Mesothelial cell of epicardium (in vitro differentiated cells): Measurements from ENCODE around the gene SSH2. TPM values are rescaled to one million over a fixed set of nuclear protein-coding genes. Genes with fewer than 3 reads are reported as not detected.

ENCODE experiments used
- DNase-seq, 2 experiments: peaks; one replicate each; pipeline ENCODE4 v3.0.0; 2021; ENCODE audit warnings: low spot score in 2 of 2; ENCODE audit not compliant: unreplicated experiment in 2 of 2
- H3K27ac Mint-ChIP-seq: 2 replicates; pipeline ENCODE4 v1.8.0; 2021; ENCODE audit warnings: mixed read lengths
- H3K27me3 Mint-ChIP-seq: 2 replicates; pipeline ENCODE4 v1.8.0; 2021; ENCODE audit warnings: low read depth, mixed read lengths
- H3K36me3 Mint-ChIP-seq: 2 replicates; pipeline ENCODE4 v1.8.0; 2021; ENCODE audit warnings: mixed read lengths
- H3K4me1 Mint-ChIP-seq: 2 replicates; pipeline ENCODE4 v1.8.0; 2021; ENCODE audit warnings: mixed read lengths
- H3K4me3 Mint-ChIP-seq: 2 replicates; pipeline ENCODE4 v1.8.0; 2021; ENCODE audit warnings: mild to moderate bottlenecking, moderate library complexity, mixed read lengths
- H3K9me3 Mint-ChIP-seq: 2 replicates; pipeline ENCODE4 v1.8.0; 2021; ENCODE audit warnings: mixed read lengths
- CTCF ChIP-seq: fragments of 200-600 bp; sonication (generic); IDR thresholded peaks from one replicate; pipeline ENCODE4 v1.5.0; 2021; ENCODE audit warnings: antibody characterized with exemption; ENCODE audit not compliant: unreplicated experiment
- total RNA-seq: library from RNA; stranded (reverse); gene quantifications from 3 replicates; pipeline ENCODE4 v1.2.1, GENCODE V29; 2021

SSH2 gene
- total RNA-seq, 1 donor from 2014 or later, result 23.7 TPM

- Mint-ChIP-seq H3K4me3 (no peak overlapping the region), H3K36me3 (peaks cover 6% of the 10 kb centered on the region), H3K27me3 (no peaks in the 10 kb centered on the region), H3K9me3 (no peaks in the 10 kb centered on the region), H3K27ac (no peak overlapping the region), H3K4me1 (peaks cover 13% of the 10 kb centered on the region)
- no peak for DNase-seq
- TF ChIP-seq CTCF, result no peak
Measured at GRCh38 chr17:29706045-29706431, 224.0 kb downstream of the SSH2 start.

DNA sequence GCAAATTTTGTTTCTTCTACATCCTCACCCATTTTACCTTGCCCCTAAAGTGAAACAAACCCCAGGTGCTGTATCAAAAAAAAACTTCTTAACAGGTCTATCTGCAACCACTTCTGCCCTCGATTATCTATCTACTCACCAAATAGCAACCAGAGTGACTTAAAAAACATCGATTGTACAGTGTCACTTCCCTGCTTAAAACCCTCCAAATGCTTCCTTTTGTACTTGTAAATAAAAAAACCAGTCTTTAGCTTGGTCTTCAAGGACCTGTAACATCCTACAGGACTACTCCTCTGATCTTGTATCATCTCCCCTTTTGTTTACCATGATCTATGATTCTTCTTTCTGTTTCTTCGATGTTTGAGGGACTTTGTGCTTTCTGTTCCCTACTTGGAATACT, 224.6 kb downstream of the SSH2 start:
- H3K4me3 Mint-ChIP-seq, result no peak overlapping the region
- no peak overlapping the region for H3K27ac Mint-ChIP-seq
- no peak for TF ChIP-seq CTCF

GRCh38 chr17:29699283-29699682, 230.7 kb downstream of the SSH2 start:
- peak overlapping the region; percentile 83 for H3K27ac Mint-ChIP-seq
- DNase-seq, result no peak

More for the DNA sequence above, 224.6 kb downstream of the SSH2 start:
- H3K4me1 Mint-ChIP-seq, result peaks cover 7% of the 10 kb centered on the region
- H3K9me3 Mint-ChIP-seq, result no peaks in the 10 kb centered on the region
- DNase-seq, result no peak
- H3K36me3 Mint-ChIP-seq, result peaks cover 8% of the 10 kb centered on the region
- H3K27me3 Mint-ChIP-seq, result no peaks in the 10 kb centered on the region

GRCh38 chr17:29698837-29699236, 231.2 kb downstream of the SSH2 start:
- H3K36me3 Mint-ChIP-seq, result peaks cover 8% of the 10 kb centered on the region
- H3K9me3 Mint-ChIP-seq, result no peaks in the 10 kb centered on the region
- H3K4me3 Mint-ChIP-seq, result no peak overlapping the region
- H3K27me3 Mint-ChIP-seq, result no peaks in the 10 kb centered on the region
- no peak for DNase-seq
- H3K4me1 Mint-ChIP-seq, result peaks cover 7% of the 10 kb centered on the region
- TF ChIP-seq CTCF, result no peak
- H3K27ac Mint-ChIP-seq, result peak overlapping the region; percentile 83

More at GRCh38 chr17:29699283-29699682, 230.7 kb downstream of the SSH2 start:
- Mint-ChIP-seq H3K36me3 (peaks cover 8% of the 10 kb centered on the region), H3K9me3 (no peaks in the 10 kb centered on the region), H3K27me3 (no peaks in the 10 kb centered on the region), H3K4me1 (peaks cover 4% of the 10 kb centered on the region), H3K4me3 (no peak overlapping the region)
- no peak for TF ChIP-seq CTCF

DNA sequence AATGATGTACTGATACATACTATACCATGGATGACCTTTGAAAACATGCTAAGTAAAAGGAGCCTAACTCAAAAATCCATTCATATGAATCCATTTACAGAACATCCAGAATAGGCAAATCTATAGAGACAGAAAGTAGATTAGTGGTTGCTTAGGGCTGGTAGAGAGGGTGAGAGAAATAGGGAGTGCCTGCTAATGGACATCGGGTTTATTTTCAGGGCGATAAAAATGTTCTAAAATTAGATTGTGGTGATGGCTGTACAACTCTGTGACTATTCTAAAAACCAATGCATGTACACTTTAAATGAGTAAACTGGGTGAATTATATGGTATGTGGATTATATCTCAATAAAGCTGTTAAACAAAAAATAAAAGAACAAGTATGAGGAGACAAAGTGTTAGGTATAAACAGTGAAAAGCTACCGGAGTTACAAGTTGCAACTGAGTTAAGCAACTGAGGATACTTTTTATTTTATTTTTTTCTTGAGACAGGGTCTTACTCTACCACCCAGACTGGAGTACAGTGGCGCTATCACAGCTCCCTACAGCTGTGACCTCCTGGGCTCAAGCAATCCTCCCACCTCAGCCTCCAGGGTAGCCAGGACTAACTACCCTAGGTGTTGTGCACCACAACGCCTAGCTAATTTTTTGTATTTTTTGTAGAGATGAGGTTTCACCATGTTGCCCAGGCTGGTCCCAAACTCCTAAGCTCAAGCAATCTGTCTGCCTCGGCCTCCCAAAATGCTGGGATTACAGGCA, 231.8 kb downstream of the SSH2 start:
- Mint-ChIP-seq H3K4me3 (no peak overlapping the region), H3K4me1 (peaks cover 9% of the 10 kb centered on the region)

More for the DNA sequence above, 231.8 kb downstream of the SSH2 start:
- H3K9me3 Mint-ChIP-seq, result no peaks in the 10 kb centered on the region
- peaks cover 8% of the 10 kb centered on the region for H3K36me3 Mint-ChIP-seq
- no peak for DNase-seq
- TF ChIP-seq CTCF, result no peak
- no peak overlapping the region for H3K27ac Mint-ChIP-seq
- H3K27me3 Mint-ChIP-seq, result no peaks in the 10 kb centered on the region
